ENCODE measurements around the gene EYS. TPM values are rescaled to one million over a fixed set of nuclear protein-coding genes. Genes with fewer than 3 reads are reported as not detected.
"Not testable (repeated sequence)": the region's sequence is repeated elsewhere in the genome, so short reads cannot be mapped to it uniquely, and the experiment has no call there.

The EYS gene
- total RNA-seq, 2 experiments from 2014 or later: not detected

- DNase-seq (no peak), ATAC-seq (ENCODE audit: poor library complexity) (no peak)
- POLR2A ChIA-PET: no interaction called here
- TF ChIP-seq CTCF (IDR thresholded peaks at IDR 0.05): no peak
- Mint-ChIP-seq H3K4me1 (ENCODE audit: low read depth) (no peaks in the 10 kb centered on the region), H3K4me3 (no peak overlapping the region), H3K27ac (no peak overlapping the region), H3K27me3 (no peaks in the 10 kb centered on the region), H3K9me3 (peaks cover 6% of the 10 kb centered on the region), H3K36me3 (ENCODE audit: low read depth) (peaks cover 25% of the 10 kb centered on the region)
- intact Hi-C loops (cut with DNase I, micrococcal nuclease): loop anchor here in 1 of 2 experiments (5.0 to 10.0 kb wide), 2 partner anchors 255 to 407 kb away; no protein-coding TSS in a partner anchor
- H3K9me3 ChIP-seq (ENCODE audit: control insufficient read depth in 1 of 2, insufficient read depth in 1 of 2, low read length in 2 of 2): no peaks in the 10 kb centered on the region
- no peaks in the 10 kb centered on the region for H3K4me1 ChIP-seq (ENCODE audit: insufficient read depth, low read length)
- H3K36me3 ChIP-seq (ENCODE audit: insufficient read depth, low read length): no peaks in the 10 kb centered on the region
- CTCF ChIA-PET: interaction anchor here (1.0 kb wide), 1 partner anchor 161 kb away, joined by 3 read pairs; no protein-coding TSS in a partner anchor
- no peak overlapping the region for H3K4me3 ChIP-seq (ENCODE audit: low read length)
- H3K27ac ChIP-seq (ENCODE audit: low read depth in 1 of 2, low read length in 2 of 2): no peak overlapping the region
- H3K27me3 ChIP-seq (ENCODE audit: control insufficient read depth in 1 of 2, insufficient read depth in 2 of 2, low read length in 2 of 2): no peaks in the 10 kb centered on the region
These were observed 1947.4 kb downstream of the EYS start for GRCh38 chr6:63759605-63760105.

GRCh38 chr6:63757826-63758225 lies 1949.2 kb downstream of the EYS start:
- H3K27ac Mint-ChIP-seq: no peak overlapping the region
- Histone ChIP-seq H3K9me3 (ENCODE audit: control insufficient read depth in 1 of 2, insufficient read depth in 1 of 2, low read length in 2 of 2) (no peaks in the 10 kb centered on the region), H3K4me1 (ENCODE audit: insufficient read depth, low read length) (no peaks in the 10 kb centered on the region), H3K36me3 (ENCODE audit: insufficient read depth, low read length) (no peaks in the 10 kb centered on the region), H3K27ac (ENCODE audit: low read depth in 1 of 2, low read length in 2 of 2) (no peak overlapping the region), H3K27me3 (ENCODE audit: control insufficient read depth in 1 of 2, insufficient read depth in 2 of 2, low read length in 2 of 2) (no peaks in the 10 kb centered on the region), H3K4me3 (ENCODE audit: low read length) (no peak overlapping the region)
- ATAC-seq (ENCODE audit: poor library complexity) (no peak), DNase-seq (no peak)
- H3K9me3 Mint-ChIP-seq: peaks cover 6% of the 10 kb centered on the region
- H3K4me3 Mint-ChIP-seq: no peak overlapping the region
- no peak for TF ChIP-seq CTCF (IDR thresholded peaks at IDR 0.05)
- H3K36me3 Mint-ChIP-seq (ENCODE audit: low read depth): peaks cover 36% of the 10 kb centered on the region
- H3K4me1 Mint-ChIP-seq (ENCODE audit: low read depth): no peaks in the 10 kb centered on the region
- ChIA-PET CTCF (no interaction called here), POLR2A (no interaction called here)
- intact Hi-C loops (cut with DNase I, micrococcal nuclease): no loop called here
- H3K27me3 Mint-ChIP-seq: no peaks in the 10 kb centered on the region

- CTCF ChIA-PET; H3K4me3 Mint-ChIP-seq; POLR2A ChIA-PET; H3K27ac Mint-ChIP-seq; DNase-seq; ATAC-seq (ENCODE audit: poor library complexity); H3K27ac ChIP-seq (ENCODE audit: low read depth in 1 of 2, low read length in 2 of 2); intact Hi-C loops (cut with DNase I, micrococcal nuclease); H3K9me3 ChIP-seq (ENCODE audit: control insufficient read depth in 1 of 2, insufficient read depth in 1 of 2, low read length in 2 of 2); H3K9me3 Mint-ChIP-seq; H3K4me1 Mint-ChIP-seq (ENCODE audit: low read depth); H3K4me3 ChIP-seq (ENCODE audit: low read length); H3K27me3 ChIP-seq (ENCODE audit: control insufficient read depth in 1 of 2, insufficient read depth in 2 of 2, low read length in 2 of 2); H3K36me3 ChIP-seq (ENCODE audit: insufficient read depth, low read length); H3K27me3 Mint-ChIP-seq; H3K4me1 ChIP-seq (ENCODE audit: insufficient read depth, low read length): not testable (repeated sequence)
- peaks cover 36% of the 10 kb centered on the region for H3K36me3 Mint-ChIP-seq (ENCODE audit: low read depth)
These were observed 1949.8 kb downstream of the EYS start for GRCh38 chr6:63757275-63757674.

GRCh38 chr6:63750400-63750799 lies 1956.6 kb downstream of the EYS start:
- peaks cover 27% of the 10 kb centered on the region for H3K36me3 Mint-ChIP-seq (ENCODE audit: low read depth)
- no peak for TF ChIP-seq CTCF (IDR thresholded peaks at IDR 0.05)
- no peak overlapping the region for H3K4me3 Mint-ChIP-seq
- ATAC-seq (ENCODE audit: poor library complexity) (no peak), DNase-seq (no peak)
- intact Hi-C loops (cut with DNase I, micrococcal nuclease): no loop called here
- peaks cover 5% of the 10 kb centered on the region for H3K27me3 Mint-ChIP-seq
- Histone ChIP-seq H3K4me3 (ENCODE audit: low read length) (no peak overlapping the region), H3K27ac (ENCODE audit: low read depth in 1 of 2, low read length in 2 of 2) (no peak overlapping the region), H3K27me3 (ENCODE audit: control insufficient read depth in 1 of 2, insufficient read depth in 2 of 2, low read length in 2 of 2) (no peaks in the 10 kb centered on the region), H3K4me1 (ENCODE audit: insufficient read depth, low read length) (no peaks in the 10 kb centered on the region), H3K9me3 (ENCODE audit: control insufficient read depth in 1 of 2, insufficient read depth in 1 of 2, low read length in 2 of 2) (no peaks in the 10 kb centered on the region), H3K36me3 (ENCODE audit: insufficient read depth, low read length) (no peaks in the 10 kb centered on the region)
- peaks cover 2% of the 10 kb centered on the region for H3K9me3 Mint-ChIP-seq
- H3K27ac Mint-ChIP-seq: no peak overlapping the region
- ChIA-PET CTCF (no interaction called here), POLR2A (no interaction called here)
- no peaks in the 10 kb centered on the region for H3K4me1 Mint-ChIP-seq (ENCODE audit: low read depth)
